AG04449 (cell line): ENCODE measurements around the gene PNMA1.

Experiments used
- CTCF ChIA-PET: fragments of 350-600 bp; formaldehyde crosslinking; extraction: SDS; loops from one replicate; lab custom pipeline; 2021; ENCODE audit warnings: antibody characterized with exemption; lab: Yijun Ruan, JAX
- POLR2A ChIA-PET: fragments of 400-600, 350-600 bp; formaldehyde crosslinking; extraction: SDS; loops from one replicate; lab custom pipeline; 2020; ENCODE audit warnings: antibody characterized with exemption, inconsistent platforms; lab: Yijun Ruan, JAX
- DNase-seq: peaks from one replicate; pipeline ENCODE4 v3.0.0-alpha.2; 2010; ENCODE audit warnings: low read depth, low spot score
- H3K4me3 ChIP-seq: 2 replicates; pipeline ENCODE4 v1.5.1; 2011; ENCODE audit warnings: low read depth, mild to moderate bottlenecking, control low read depth, low read length
- TF ChIP-seq, protein P1 (sequence below): IDR thresholded peaks from one replicate; pipeline ENCODE4 v1.5.1; 2011; ENCODE audit warnings: mild to moderate bottlenecking, moderate library complexity, low read length, control low read depth, inconsistent platforms; ENCODE audit not compliant: insufficient read depth; ENCODE audit errors: missing control alignments

Gene PNMA1

GRCh38 chr14:73739174-73739898, 25.2 kb upstream of the PNMA1 start:
- H3K4me3 ChIP-seq, result no peak overlapping the region
- TF ChIP-seq, protein P1, sequence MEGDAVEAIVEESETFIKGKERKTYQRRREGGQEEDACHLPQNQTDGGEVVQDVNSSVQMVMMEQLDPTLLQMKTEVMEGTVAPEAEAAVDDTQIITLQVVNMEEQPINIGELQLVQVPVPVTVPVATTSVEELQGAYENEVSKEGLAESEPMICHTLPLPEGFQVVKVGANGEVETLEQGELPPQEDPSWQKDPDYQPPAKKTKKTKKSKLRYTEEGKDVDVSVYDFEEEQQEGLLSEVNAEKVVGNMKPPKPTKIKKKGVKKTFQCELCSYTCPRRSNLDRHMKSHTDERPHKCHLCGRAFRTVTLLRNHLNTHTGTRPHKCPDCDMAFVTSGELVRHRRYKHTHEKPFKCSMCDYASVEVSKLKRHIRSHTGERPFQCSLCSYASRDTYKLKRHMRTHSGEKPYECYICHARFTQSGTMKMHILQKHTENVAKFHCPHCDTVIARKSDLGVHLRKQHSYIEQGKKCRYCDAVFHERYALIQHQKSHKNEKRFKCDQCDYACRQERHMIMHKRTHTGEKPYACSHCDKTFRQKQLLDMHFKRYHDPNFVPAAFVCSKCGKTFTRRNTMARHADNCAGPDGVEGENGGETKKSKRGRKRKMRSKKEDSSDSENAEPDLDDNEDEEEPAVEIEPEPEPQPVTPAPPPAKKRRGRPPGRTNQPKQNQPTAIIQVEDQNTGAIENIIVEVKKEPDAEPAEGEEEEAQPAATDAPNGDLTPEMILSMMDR, result no peak
- no peak for DNase-seq
- ChIA-PET POLR2A (no interaction called here), CTCF (interaction anchor here (3.7 to 11.3 kb wide), 3 partner anchors 10 to 87 kb away, joined by 16 to 170 read pairs (median 21); no protein-coding TSS in a partner anchor)

DNA sequence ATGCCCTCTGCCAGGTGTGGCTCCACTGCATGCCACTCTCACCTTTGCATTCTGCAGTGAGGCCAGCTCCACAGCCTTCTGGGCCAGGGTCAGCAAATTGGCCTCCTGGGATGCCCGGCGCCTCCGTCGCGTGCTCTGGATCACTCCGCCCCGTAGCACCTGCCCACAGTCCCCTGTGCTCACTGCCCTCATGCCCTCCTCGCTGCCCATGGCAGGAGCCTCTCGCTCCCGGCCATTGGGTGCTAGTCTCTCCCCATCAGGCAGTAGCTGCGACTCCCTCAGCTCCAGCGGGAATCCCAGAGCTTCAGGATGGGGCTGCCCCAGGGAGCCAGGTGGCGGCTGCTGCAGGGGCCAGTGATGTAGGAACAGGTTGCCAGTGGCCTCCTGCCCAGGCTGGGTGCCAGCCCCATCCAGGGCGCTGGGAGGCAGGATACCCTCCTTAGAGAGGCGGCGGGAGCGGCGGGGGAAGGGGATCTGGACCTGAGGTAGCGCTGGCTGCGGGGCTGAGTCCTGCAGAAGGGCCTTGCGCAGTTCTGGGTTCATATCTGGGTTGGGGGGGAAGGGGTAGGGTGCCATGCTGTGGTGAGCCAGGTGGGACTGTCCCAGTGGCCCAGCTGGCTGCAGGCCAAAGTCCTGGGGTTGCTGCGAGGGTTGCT, 24.5 kb upstream of the PNMA1 start:
- TF ChIP-seq, protein P1, result no peak
- no peak overlapping the region for H3K4me3 ChIP-seq
- POLR2A ChIA-PET, result no interaction called here
- DNase-seq, result no peak
- CTCF ChIA-PET, result interaction anchor here (11.3 kb wide), 1 partner anchor 10 kb away, joined by 170 read pairs; no protein-coding TSS in a partner anchor

- TF ChIP-seq, protein P1, result no peak
- ChIA-PET POLR2A (no interaction called here), CTCF (interaction anchor here (1.5 to 11.3 kb wide), 2 partner anchors 8 to 9 kb away, joined by 3 to 170 read pairs; no protein-coding TSS in a partner anchor)
- no peak overlapping the region for H3K4me3 ChIP-seq
- DNase-seq, result no peak
Observed at GRCh38 chr14:73736842-73737241, 22.7 kb upstream of the PNMA1 start.

DNA sequence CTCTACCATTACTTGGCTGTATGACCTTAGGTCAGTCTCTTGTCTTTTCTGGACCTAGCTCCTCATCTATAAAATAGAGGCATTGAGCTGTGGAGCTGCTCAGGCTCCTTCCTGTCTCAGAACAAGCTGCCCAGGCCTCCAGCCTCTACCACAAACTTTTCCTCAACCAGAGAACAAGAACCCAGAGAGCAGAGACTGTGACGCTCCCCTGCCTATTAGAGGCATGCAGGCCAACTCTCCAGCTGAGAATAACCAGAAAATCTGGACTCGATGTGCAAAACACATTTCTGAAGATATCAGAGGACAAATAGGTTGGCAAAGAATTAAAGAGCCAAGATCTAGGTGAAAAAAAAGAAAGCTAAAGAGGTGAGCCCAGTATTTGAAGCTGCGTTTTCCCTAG, 17.8 kb upstream of the PNMA1 start:
- ChIA-PET POLR2A (interaction anchor here (1.0 kb wide), 1 partner anchor 26 kb away, joined by 3 read pairs; no protein-coding TSS in a partner anchor), CTCF (interaction anchor here (0.6 to 9.3 kb wide), 6 partner anchors 8 to 111 kb away, joined by 3 to 170 read pairs (median 4); no protein-coding TSS in a partner anchor)
- H3K4me3 ChIP-seq, result no peak overlapping the region
- TF ChIP-seq, protein P1, result no peak
- DNase-seq, result no peak

DNA sequence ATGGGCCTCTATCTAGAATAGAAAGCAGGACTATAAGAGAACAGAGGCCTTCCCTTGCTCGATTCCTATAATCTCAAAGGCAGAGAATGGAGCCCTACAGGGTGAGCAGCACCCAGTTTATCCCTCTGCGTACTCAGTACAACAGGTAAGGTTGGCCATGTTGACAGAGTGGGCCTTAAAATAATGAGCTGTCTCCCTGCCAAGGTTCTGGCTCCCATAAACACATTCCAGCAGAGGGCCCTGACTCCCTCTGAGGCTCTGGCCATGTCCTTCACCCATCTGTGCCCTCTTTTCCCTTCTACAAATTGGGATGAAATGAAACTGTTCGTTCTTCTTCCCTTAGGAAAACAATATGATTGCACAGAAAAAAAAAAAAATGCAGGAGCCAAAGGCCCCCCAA, 16.9 kb upstream of the PNMA1 start:
- TF ChIP-seq, protein P1, result no peak
- CTCF ChIA-PET, result interaction anchor here (0.6 to 10.5 kb wide), 8 partner anchors 11 to 121 kb away, joined by 3 to 173 read pairs (median 30); partner anchors contain the start of gene PTGR2
- no peak overlapping the region for H3K4me3 ChIP-seq
- POLR2A ChIA-PET, result interaction anchor here (1.0 kb wide), 1 partner anchor 27 kb away, joined by 3 read pairs; no protein-coding TSS in a partner anchor
- DNase-seq, result no peak

- H3K4me3 ChIP-seq, result no peak overlapping the region
- ChIA-PET CTCF (interaction anchor here (0.7 to 10.5 kb wide), 29 partner anchors 10 to 306 kb away, joined by 3 to 173 read pairs (median 4); partner anchors contain the start of genes PTGR2 and ZNF410), POLR2A (no interaction called here)
- no peak for DNase-seq
- TF ChIP-seq, protein P1, result no peak
Observed at GRCh38 chr14:73729556-73730265, 15.5 kb upstream of the PNMA1 start.
